ENCODE results near the gene ZNF148.

ZNF148 gene

DNA sequence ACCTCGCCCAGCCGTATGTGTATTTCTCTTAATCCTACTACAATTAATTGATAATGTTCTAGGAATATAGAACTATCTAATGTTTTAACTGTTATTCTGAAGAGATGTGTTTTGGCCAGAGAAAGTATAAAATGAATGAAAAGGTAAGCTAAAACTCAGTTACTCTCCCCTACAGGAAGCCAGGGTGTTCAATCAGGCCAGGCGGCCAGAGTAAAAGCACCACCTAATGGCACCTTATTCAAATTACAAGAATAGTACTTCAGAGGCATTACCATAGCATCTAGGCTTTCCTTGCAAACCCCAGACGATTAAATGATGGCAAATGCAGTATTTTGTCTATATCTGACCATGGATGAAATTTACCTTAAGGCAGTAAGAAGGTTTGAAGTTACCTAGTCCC, 172.9 kb downstream of the ZNF148 start:
- peak; percentile 77 for FAIRE-seq

DNA sequence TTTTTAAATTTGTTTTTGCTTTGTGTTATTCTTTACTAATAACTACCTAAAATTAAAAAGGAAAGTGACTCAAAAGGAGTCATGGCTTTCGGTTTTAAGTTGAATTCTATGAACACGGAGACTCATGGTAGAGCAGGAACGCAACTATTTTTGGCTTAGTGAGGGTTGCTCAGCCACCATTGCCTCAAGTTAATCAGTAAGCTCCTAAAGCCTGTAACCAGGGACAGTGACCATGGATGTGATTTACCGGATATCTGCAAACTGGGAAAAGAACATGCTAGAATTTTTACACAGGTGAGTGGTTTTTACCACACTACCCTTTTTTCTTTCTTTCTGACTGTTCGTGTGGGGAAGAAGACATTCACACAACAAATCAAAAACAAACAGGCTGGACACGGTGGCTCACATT, 174.4 kb downstream of the ZNF148 start:
- FAIRE-seq: peak; percentile 97

More for the DNA sequence above, 172.9 kb downstream of the ZNF148 start:
- no peak for DNase-seq (ENCODE audit: extremely low spot score, insufficient read length, low read depth)

GRCh38 chr3:125194849-125195601, 180.1 kb downstream of the ZNF148 start:
- FAIRE-seq (peak; percentile 59), DNase-seq (ENCODE audit: extremely low spot score, insufficient read length, low read depth) (no peak)

More for the DNA sequence above, 174.4 kb downstream of the ZNF148 start:
- peak; percentile 67 for DNase-seq (ENCODE audit: extremely low spot score, insufficient read length, low read depth)

DNA sequence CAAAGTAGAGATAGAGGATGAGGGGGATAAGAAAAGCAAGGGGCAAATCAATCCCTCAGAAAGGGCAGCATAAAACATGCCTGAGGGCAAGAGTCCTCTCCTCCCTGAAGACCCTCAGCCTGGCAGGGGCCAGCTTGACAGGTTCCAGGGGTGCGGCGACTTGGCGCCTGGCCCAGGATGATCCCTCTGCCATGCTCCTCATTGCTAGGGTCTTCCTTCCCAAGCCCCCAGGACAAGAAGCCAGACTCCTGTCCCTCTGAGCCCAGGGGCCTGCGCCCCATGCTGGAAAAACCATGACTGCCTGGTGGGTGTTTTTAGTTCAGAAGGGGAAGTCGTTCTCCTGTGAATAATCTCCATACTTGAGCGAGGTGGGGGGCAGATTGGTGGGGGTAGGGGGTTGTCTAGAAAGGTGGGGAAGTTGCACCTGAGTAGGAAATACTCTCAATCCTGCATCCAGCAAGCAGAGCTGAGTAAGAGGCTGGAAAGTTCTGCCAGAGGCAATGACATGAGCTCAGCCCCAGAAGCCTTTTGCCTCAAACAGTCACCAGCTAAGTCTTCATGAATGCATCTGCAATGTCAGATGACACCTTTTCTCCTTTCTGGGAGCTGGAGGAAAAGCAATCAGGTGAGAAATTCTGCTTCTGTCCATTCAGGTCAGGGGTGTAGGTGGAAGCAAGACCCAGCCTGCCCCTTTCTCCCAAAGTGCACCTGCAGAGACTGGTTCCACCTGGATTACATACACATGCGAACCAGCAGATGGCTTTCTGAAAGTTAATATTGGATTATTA, 180.9 kb downstream of the ZNF148 start:
- DNase-seq (ENCODE audit: extremely low spot score, insufficient read length, low read depth): no peak
- no peak for FAIRE-seq

DNA sequence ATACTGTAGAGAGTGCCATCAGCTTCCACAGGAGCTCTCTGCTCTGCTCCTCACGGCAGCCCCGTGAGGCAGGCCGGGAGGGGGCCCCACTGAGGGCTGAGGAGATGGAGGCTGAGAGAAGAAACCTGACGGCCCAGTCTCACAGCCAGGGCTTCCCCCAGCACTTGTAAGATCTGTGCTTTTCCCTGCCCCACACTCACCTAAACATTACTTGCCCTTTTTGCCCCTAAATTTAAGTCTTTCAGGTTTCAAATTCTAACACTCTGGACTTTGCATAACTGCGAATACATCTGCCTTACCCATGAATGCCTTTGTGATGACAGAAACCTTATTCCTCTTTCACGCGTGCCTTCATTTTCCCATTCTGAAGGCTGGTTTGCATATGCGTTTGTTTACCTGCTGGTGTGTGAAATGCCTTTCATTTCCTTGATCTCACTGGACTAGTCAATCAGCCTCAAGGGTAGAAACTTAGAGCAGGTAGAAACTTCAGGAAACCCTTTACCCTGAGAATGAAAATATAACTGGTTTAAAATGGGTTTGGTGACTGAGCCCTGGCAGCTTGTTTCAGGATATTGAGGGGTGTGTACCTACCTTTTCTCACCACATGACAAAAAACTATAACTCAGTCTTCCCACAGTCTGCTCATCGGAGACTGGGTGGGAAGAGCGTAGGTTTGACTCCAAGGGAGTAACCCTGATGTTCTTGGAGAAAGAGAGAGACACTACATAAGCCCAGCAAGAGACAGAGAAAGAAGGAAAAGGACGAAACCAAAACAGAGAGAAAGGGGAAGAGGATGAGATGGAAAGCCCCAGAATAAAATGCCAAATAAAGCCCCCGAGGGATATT, 182.7 kb downstream of the ZNF148 start:
- DNase-seq (ENCODE audit: extremely low spot score, insufficient read length, low read depth) (no peak), FAIRE-seq (peak; percentile 95)

GRCh38 chr3:125191730-125192129, 183.4 kb downstream of the ZNF148 start:
- FAIRE-seq (no peak), DNase-seq (ENCODE audit: extremely low spot score, insufficient read length, low read depth) (no peak)

GRCh38 chr3:125191256-125191655, 183.9 kb downstream of the ZNF148 start:
- no peak for DNase-seq (ENCODE audit: extremely low spot score, insufficient read length, low read depth)
- FAIRE-seq: peak; percentile 15

DNA sequence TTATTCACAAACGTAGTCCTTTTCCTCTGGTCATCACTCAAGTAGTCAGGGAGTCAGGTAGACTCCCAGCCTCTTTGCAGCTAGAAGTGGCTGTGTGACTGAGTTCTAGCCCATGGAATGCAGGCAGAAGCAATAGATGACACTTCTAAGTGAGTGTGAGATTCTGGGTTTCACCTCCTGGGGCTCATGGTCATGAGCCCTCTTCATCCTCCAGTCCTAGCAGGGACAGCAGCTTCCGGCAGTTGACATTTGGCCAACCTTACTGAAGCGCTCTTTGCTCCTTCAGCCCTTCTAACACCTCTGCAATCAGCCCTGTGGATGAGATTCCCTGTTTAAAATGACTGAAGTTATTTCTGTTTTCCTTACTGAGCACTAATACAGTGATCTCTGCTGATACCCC, 184.3 kb downstream of the ZNF148 start:
- FAIRE-seq: no peak
- DNase-seq (ENCODE audit: extremely low spot score, insufficient read length, low read depth): no peak

DNA sequence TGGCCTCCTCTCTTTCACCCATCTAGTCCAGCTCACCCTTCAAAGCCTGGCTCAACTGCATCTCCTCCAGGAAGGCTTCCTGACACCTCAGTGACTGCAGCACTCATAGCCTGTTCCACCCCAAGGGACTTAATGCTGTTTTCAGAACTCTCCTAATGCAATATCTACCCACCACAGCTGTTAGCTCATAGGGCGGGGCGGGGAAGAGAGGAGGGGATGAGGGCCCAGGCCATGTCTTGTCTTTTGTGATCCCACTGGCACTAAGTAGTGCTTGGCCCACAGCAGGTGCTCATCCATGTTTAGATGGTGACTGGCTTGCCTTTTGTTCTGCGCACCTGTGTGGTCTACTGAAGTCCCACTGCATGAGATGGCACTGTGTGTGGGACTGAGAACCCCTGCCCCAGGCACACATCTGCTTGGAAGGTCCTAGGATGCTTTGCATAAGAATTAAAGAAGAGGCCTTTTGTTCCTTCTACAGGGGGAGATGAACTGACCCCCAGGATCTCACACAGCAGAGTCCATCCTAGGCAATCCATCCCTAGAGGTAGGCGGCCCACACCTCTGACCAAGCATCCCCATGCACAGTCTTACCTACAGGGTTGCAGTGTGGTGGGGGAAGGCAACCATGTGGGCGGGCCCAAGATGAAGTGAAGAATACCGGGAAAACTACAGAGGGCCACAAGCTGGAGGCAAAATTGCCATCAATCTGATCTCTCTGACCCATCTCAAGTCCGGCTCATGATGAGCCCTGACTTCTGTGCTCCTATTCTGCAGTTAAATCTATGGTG, 185.6 kb downstream of the ZNF148 start:
- FAIRE-seq (no peak), DNase-seq (ENCODE audit: extremely low spot score, insufficient read length, low read depth) (no peak)

DNA sequence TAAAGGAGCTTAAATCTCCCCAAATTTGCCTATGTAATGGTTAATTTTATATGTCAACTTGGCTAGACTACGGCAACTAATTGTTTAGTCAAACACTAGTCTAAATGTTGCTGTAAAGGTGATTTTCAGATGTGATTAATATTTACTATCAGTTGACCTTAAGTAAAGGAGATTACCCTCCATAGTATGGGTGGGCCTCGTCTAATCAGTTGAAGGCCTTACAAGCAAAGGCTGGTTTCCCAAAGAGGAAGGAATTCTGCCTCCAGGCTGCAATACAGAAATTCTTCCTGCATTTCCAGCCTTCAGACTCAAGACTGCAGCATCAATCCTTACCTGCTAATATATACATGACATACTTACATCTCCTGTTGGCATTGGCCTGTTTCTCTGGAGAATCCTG, 186.2 kb downstream of the ZNF148 start:
- FAIRE-seq (no peak), DNase-seq (ENCODE audit: extremely low spot score, insufficient read length, low read depth) (no peak)

GRCh38 chr3:125187599-125187910, 187.6 kb downstream of the ZNF148 start:
- DNase-seq (ENCODE audit: extremely low spot score, insufficient read length, low read depth): no peak
- FAIRE-seq: no peak

- DNase-seq (ENCODE audit: extremely low spot score, insufficient read length, low read depth) (no peak), FAIRE-seq (no peak)
Observed at GRCh38 chr3:125186800-125187598, 188.1 kb downstream of the ZNF148 start.

DNA sequence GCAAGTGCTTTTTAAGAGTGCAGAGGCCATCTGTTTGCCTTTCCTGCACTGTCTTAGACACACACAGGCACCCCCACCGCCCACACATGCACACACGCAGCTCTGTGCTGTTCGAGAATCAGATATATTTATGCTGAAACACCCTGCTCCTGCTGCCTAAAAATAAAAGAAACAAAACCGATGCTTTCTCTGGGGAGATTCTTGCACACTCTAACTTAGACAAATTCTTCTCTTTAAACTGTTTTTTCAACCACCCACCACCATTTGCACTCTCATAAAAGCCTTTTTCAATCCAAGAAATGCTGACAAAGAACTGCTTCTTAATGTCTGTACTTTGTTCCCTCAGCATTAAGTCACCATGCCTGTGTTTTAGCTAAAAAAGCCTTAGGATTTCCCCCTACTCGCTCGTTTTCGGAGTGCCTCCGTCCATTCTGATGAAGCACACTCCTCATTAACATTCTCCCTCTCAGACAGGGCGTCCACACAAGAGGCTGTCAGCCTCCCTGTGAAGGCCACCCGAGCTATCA, 188.8 kb downstream of the ZNF148 start:
- FAIRE-seq (peak; percentile 76), DNase-seq (ENCODE audit: extremely low spot score, insufficient read length, low read depth) (no peak)

DNA sequence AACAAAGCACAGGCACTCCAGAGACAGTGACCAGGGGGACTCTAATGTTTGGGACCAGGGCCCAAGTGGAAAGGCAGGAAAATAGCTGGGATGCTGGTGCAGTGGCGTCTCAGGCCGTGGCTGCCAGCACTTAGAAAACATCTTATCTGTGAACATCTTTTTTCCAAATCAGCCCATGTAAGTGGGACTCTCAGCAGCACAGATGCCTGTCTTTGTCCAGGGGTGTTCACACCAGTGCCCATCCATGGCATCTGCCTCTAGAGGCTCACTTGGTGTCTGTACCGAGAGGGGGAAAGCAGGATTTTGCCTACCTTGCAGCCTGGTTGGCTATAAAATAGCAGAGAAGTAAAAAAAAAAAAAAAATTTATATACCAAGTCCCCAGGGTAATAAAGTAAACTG, 189.3 kb downstream of the ZNF148 start:
- no peak for FAIRE-seq
- DNase-seq (ENCODE audit: extremely low spot score, insufficient read length, low read depth): no peak

GRCh38 chr3:125179884-125180240, 195.3 kb downstream of the ZNF148 start:
- no peak for FAIRE-seq
- no peak for DNase-seq (ENCODE audit: extremely low spot score, insufficient read length, low read depth)

- FAIRE-seq: peak; percentile 84
- DNase-seq (ENCODE audit: extremely low spot score, insufficient read length, low read depth): no peak
Observed at GRCh38 chr3:125179143-125179883, 195.8 kb downstream of the ZNF148 start.

DNA sequence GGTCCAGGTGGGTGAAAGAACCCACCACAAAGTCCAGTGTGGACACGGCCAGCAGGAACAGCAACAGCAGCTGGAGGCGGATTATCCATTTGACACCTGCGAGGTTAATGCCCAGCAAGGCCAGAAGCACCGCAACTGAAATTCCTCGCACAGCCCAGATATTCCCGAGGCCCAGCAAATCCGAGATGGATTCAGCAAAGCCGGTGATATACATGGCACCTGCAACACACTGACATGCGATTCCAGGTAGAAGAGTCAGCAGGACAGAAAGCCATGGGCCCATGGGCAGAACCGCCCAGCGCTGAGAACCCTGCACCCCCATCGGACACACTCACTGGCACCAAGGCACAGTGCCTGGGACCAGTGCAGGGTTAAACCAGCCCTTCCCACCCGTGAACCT, 197.4 kb downstream of the ZNF148 start:
- DNase-seq (ENCODE audit: extremely low spot score, insufficient read length, low read depth) (no peak), FAIRE-seq (no peak)

Measured in GM18507 (cell line).